C4-2B (cell line): Measurements from ENCODE around the gene PNPLA2.

Experiments used
- CTCF ChIP-seq: fragments of 450-650 bp; conservative IDR thresholded peaks from 2 replicates; pipeline ENCODE4 v1.5.1; 2017; ENCODE audit warnings: mild to moderate bottlenecking
- ZFX ChIP-seq: fragments of 450-650 bp; IDR thresholded peaks from 2 replicates; pipeline ENCODE4 v1.6.1; 2017

GRCh38 chr11:787084-787675, 31.5 kb upstream of the PNPLA2 start:
- TF ChIP-seq CTCF (no peak), ZFX (no peak)
